HG02870 (cell line): ENCODE results near the gene METTL9.

Experiments used
- ATAC-seq: cut with Tn5 transposase; IDR thresholded peaks from one replicate; pipeline ENCODE4 v1.9.1; 2021; ENCODE audit warnings: mild to moderate bottlenecking, moderate library complexity; ENCODE audit not compliant: unreplicated experiment

Gene METTL9

GRCh38 chr16:21703589-21704174 is 104.3 kb downstream of the METTL9 start:
- no peak for ATAC-seq

- ATAC-seq, result no peak
Measured at GRCh38 chr16:21704266-21704665, 104.9 kb downstream of the METTL9 start.

GRCh38 chr16:21704733-21705132 is 105.4 kb downstream of the METTL9 start:
- no peak for ATAC-seq
